ENCODE measurements around the gene NGB. TPM values are rescaled to one million over a fixed set of nuclear protein-coding genes. Genes with fewer than 3 reads are reported as not detected.
"Not testable (repeated sequence)": the region's sequence is repeated elsewhere in the genome, so short reads cannot be mapped to it uniquely, and the experiment has no call there.

The NGB gene
- total RNA-seq, 1 donor from 2014 or later = not detected

DNA sequence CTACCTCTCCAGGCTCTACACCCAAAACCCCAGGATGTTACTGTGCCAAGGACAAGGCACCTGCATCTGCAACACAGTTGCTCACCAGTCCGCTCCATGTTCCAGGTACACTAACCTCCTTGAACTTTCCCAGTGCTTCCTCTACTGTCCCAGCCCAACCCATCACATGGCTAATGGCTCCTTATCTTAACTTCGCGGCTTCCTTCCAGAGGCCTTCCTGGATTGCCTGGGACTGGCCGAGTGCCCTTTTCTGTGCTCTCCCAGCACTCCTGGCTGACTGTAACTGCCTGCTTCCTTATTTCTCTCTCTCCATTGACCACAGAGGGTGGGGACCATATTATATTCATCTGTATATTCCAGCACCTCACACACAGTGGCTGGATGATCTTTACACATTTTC lies 28.8 kb upstream of the NGB start:
- intact Hi-C loops (cut with micrococcal nuclease) = loop anchor here (5.0 kb wide), 1 partner anchor 158 kb away; the partner anchor contains the start of genes AHSA1 and VIPAS39

DNA sequence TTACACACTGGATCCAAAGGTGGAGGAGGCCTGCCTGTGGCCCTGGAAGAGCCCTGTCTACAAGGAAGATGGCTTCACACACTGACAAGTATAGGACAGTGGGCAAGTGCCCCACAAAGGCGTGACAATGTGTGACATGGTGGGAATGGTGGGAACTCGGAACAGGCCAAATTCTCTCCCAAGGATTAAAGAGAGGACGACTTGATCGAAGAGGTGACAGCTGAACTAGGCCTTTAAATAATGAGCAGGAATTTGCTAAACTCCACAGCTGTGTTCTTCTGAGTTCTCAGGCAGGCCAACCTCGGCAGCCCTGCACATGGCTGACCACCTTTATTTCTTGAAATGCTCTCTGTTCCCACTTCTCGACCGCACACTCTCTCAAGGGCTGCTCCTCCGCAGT lies 25.9 kb upstream of the NGB start:
- intact Hi-C loops (cut with micrococcal nuclease) = no loop called here

DNA sequence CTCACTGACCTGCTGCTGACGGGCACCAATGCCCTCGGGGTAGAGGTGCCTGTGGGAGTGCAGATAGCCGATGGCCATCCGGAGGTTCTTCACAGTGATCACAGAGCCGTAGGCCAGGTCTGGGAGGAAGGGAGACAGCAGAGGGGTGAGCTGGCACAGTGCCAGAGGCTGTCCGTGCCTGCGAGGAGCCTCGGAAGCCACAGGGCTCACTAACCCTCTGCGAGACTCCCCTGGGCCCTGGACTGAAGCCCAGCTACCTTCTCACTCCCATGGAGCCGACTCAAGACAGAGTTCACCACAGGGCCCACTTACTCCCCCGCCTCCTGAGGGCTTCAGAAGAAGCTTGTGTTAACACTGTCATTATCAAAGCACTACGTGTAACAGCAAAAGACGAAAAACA lies 25.1 kb upstream of the NGB start:
- intact Hi-C loops (cut with micrococcal nuclease) = no loop called here

DNA sequence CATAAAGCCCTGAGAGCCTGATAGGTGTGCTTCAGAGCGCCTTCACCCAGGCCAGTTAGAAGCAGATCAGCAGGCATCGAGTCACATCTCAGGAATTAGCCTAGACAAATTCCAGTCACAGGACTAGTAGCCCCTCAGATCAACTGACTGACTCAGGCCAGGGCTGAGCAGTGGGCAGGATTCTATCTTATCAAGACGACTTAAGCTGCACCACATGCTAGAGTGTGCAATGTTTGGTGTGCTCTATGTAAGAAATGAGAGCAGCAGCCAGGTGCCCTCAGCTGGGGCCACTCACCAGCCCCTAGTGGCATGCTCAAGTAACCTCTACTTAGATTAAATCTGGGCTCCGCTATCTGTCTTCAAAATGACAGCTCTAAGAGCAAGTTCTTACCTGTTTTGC lies 19.7 kb upstream of the NGB start:
- intact Hi-C loops (cut with micrococcal nuclease) = no loop called here

DNA sequence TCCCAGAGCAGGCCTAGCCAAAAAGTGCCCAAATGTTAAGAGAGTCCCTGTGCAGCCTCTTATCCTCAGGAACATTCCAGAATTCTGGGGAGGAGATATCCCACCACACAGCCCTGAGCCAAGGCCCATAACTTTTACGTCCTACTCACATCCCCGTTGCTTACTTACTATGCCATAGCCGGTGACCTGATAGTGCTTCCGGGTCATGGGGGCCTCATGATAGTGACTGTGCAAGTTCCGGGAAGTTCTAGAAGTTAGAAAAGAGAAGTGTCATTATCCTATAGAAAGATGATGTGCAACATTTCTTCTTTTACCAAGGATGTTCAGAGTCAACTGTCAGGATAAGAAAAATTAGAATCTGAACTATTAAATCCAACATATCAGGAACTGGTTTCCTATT lies 15.6 kb upstream of the NGB start:
- intact Hi-C loops (cut with micrococcal nuclease) = no loop called here

DNA sequence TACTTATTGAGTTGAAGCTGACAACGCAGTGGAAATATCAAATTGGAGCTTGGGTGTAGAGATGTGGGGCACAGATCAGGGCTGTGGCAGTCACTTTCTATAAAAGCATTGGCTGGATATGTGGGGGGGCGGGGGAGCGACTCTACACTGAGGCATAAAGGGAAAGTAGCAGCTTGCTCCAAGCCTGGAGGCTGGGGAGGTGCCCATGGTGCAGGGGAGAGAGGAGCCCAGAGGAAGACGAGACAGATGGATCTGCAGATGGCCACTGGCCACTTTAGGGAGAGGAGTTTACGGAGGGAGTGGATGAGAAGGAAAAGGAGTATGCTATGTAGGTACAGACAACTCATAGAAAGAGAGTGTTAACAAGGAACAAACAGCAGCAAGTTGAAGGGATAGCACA lies 13.5 kb upstream of the NGB start:
- intact Hi-C loops (cut with micrococcal nuclease) = no loop called here

DNA sequence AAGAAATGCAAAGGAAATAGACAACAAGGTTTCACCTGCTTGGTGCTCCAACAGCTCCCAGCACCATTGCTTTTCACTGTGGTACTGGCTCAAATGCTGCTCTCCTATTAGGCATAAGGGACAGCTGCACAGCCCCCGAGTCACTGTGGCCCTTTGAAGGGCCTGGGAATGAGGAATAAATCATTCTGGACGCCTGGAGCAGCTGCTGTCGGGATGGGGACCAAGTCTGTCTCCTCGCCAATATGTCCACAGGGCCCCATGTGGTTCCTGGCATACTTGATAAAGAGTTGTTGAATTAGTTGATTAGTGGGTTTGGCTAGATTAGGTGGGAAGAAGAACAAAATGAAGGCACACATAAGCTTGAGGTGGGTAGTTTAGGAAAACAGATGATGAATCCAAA lies 13.1 kb upstream of the NGB start:
- intact Hi-C loops (cut with micrococcal nuclease) = no loop called here

DNA sequence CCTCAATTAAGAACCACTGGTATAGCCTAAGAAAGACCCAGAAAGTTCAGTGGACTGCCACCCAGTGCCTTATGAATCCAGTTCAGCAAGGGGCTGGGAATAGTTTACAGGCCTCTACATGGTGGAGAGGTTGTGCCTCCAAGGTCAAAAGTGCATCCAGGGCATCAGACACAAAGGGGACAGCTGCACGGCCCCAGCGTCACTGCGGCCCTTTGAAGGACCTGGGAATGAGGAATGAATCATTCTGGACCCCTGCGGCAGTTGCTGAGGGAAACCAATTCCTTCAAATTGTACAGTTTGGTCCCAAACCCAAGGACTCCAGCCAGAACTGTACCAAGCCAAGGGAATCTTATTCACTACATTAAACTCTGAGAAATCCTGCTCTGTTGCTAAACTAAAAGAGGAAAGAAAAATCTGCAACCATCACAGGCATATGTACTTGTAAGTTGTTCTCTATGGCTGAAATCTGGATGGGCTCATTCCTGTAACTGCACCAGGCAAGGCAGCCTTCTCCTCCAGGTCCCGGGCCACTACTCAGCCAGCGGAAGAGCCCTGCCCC lies 10.9 kb upstream of the NGB start:
- intact Hi-C loops (cut with micrococcal nuclease) = no loop called here

DNA sequence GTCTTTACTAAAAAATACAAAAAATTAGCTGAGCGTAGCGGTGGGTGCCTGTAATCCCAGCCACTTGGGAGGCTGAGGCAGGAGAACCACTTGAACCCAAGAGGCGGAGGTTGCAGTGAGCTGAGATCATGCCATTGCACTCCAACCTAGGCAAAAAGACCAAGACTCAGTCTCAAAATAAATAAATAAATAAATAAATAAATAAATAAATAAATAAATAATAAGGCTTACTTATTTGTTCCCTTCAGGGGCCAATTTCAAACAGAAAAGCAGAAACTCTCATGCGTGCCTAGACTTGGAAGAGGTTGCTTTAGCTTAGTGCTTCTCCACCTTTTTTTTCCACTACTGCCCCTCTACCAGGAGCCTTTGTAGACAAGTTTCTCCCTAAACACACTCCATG lies 9.9 kb upstream of the NGB start:
- intact Hi-C loops (cut with micrococcal nuclease) = not testable (repeated sequence)

DNA sequence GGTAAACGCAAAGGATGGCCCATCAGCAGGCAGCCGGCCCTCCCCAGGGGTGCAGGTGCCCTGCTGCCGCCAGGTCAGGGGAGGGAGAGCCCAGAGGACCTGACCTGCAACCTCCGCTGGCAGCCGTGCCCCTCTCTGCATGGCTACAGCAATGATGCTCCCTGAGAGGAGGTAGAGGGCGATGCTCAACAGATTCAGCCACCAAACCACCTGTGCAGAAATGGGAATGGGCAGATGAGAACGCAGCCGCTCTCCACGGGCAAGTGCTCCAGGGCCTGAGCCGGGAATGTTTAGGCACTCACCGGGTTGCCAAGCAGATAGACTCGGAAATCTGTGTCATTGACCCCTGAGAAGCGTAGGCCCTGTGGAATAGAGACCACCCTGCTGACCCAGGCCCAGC lies 8.7 kb upstream of the NGB start:
- intact Hi-C loops (cut with micrococcal nuclease) = no loop called here

DNA sequence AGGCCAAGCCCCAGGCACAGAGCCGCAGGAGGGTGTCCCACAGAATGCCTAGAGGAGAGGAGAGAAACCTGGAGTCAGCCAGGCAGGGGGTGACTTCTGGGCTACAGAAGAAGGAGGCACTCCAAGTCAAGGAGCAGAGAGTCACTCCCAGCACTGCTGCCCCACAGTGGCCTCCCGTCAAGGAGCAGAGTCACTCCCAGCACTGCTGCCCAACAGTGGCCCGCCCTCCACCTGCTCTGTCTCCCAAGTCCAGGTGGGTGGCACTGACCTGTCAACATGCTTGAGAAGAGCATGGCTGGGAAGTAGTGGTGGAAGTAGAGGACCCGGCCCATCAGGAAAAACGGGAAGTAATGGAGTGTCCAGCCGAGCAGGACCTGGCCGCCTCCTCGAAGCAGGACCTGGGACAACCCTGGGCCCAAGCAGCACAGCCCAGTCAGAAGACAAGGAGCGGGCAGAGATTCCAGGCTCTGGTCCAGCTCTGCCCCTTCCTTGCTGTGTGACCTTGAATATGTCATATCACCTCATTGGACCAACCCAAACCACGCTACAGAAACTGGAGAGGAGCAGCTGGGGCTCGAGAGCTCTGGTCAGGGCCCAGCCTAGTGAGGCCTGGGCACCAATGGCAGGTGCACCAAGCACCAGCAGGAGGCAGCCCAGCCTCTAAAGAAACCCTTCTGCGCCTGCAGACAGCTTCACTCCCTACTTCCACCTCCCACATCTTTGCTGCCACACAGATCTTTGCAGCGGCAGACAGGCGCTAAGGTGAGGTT lies 7.6 kb upstream of the NGB start:
- intact Hi-C loops (cut with micrococcal nuclease) = no loop called here

DNA sequence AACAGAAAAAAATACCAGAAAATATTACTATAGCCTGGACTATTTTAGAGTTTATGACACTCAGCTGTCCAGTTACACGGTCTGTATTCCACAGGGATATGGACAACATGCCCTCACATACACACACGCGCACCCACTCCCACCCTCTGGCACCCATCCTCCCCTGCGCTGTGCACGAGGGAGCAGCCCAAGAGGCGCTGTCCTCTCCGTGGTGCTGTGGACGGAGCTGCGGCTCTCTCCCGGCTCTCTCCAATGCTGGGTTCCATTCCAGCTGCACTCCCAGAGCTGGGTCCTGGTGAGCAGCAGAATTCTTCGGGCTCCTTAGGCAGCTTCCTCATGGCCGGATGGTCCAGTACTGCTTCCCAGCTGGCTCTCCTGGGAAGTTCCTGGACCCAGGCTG lies 6.0 kb upstream of the NGB start:
- intact Hi-C loops (cut with micrococcal nuclease) = no loop called here

DNA sequence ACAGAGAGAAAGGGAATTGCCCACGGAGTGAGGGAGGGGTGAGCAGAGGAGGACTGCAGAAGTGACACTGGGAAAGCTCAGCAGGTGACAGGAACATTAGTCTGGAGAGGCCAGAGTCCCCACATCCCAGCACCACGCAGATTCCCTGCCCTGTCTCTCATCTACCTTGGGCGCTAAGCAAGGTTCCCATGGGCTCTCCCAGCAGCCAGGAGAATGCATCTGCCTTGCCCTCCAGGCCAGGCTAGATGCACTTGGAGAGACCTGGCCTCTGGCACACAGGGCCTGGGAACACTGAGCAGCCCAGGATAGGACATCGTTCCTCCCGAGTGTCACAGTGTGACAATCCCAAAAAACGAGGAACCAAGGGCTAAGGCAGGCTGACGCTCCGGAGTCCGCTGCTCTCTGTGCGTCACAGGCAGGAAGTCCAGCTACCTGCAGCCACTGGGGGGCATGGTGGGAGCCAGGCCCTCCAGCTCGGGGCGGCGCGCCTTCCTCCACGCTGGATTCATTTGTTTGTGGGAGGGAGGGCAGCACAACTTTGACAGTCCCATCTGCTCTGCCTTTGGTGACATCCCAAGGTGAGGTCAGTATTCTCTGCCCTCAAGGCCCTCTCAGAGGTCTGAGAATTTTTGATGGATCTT lies 5.4 kb upstream of the NGB start:
- intact Hi-C loops (cut with micrococcal nuclease) = no loop called here

DNA sequence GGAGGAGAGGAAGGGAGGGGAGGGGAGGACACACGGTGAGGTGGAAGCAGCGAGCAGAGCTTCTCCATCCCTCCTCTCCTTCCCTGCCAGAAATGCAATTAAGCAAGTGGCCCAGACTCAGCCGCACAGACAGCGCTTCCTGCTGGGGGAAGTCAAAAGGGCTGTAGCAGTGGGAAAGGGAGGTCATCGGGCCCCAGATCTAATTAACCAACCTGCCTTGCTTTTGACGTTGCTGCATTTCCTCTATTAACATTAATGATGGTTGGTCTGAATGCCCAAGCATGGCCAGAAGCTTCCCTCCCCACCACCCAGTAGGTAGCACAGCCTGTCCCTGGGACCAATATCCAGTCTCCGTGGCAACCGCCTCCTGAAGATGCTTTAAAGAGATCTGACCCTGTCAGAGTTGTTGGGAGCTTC lies 4.6 kb upstream of the NGB start:
- intact Hi-C loops (cut with micrococcal nuclease) = no loop called here

DNA sequence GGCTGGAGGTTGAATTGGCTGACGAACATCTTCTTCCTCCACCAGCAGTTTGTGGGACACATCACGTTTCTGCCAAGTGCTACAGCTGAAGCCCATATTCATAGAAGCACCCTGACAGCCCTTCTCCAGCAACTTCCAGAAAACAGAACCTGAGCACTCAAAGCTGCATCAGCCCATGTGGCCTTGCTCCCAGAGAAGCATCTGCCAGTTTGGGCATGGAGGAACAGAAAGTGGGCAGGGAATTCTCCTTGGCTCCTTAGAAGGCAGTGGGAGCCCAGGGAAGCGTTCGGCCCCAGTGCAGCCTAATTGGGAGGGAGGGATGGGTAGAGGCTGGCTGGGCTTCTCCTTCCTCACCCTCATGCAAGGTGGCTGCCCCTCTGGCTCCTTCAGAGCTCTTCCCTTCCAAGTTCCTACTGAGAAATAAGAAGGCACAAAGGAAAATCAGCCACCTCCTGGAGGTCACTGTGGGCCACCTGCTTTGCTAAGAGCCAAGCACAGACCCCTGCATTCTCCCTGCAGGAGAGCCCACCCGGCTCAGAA lies 4.1 kb upstream of the NGB start:
- intact Hi-C loops (cut with micrococcal nuclease) = no loop called here

DNA sequence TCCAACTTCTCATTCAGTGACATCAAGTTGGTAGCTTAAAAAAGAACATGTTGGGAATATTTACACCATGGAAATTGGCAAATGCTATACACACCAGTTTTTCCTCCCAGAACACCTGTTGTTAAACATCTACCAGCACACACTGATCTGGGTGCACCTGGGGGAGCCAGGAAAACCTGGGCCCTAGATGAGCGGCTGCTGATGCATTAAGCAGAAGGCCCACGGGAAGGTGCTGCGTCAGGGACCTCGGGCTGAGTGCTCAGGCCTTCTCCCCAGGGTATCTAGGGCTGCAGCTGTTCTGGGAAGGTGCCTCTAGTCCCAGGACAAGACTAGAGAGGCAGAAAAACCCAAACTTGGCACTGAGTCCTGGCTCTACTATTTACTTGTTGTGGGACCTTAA lies 2.8 kb upstream of the NGB start:
- intact Hi-C loops (cut with micrococcal nuclease) = no loop called here

DNA sequence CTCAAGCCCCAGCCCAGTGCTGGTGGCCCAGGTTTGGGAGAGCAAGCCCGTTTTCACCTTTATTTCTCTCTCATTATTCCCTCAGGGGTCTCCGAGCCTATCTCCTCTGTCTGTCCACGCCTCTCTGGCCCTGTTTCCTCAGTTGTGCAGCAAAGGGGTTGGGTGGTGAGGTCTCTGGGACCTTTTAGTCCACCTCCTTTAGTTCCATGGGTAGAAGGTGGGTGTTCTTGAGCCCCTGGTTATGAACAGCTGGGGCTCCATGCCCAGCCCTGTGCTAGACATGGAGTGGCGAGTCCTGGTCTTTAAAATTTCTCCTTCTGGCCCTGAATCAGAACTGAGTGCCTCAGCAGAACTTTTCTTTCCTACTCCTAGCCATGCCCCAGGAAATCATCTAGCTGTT lies 1.3 kb upstream of the NGB start:
- intact Hi-C loops (cut with micrococcal nuclease) = no loop called here

DNA sequence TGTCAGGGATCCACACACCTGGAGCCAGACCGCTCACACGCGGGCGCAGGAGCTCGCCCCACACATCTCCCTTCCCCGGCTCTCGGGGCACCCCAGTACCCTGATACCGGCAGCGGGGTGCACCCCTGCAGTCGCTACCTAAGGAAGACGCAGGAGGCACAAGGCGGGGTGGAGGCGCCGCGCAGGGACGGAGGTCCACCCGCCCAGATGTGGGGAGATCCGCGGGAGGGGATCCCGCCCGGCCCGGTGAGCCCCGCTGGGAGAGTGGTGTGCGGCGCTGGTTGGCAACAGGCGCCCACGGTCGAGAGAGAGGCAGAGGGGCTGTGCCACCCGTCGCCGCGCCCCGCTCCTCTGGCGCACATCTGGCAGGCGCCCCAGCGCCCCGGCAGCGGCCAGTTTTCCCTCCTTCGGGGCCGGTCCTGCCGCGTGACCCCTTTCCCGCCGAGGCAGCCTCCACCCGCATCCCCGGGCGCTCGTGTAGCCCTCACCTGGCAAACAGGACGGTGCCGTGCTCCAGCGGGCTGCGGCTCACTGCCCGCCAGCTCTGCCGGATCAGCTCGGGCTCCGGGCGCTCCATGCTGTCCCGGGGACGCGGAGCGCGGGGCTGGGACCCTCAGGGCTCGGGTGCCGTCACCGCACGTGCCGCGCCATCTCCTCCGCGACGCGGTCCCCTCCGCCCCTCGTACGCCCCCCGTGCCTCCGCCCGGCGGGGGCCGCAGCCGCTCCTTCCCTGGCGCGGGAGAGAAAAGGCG lies 469 bp downstream of the NGB start:
- intact Hi-C loops (cut with micrococcal nuclease) = no loop called here

DNA sequence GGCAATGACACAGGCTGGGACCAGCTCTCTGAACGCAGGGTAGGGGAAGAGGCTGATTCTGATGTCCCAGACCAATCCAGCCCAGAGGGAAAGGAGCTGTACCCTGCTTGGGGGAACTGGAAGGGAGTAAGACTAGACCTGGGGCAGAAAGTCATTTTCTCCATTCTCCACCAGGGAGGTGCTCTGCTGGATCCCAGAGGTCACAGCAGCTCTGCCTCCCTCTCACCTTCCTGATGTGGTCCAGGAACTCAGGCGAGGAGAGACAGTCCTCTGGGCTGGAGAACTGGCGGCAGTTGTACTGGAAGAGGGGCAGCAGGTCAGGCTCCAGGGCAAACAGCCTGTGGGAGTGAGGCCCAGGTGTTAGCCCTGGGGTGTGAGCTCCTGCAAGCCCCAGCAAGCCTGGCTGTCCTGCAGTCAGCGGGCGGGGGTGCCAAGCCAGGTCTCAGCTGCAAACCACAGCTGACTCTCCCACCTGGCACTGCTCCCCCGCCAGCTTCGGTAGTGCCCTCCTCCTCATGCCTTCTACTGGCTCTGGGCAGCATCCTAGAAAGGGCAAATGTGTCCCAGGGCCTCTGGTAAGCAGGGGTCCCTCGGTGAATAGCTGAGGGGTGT lies 1.9 kb downstream of the NGB start:
- intact Hi-C loops (cut with micrococcal nuclease) = no loop called here

DNA sequence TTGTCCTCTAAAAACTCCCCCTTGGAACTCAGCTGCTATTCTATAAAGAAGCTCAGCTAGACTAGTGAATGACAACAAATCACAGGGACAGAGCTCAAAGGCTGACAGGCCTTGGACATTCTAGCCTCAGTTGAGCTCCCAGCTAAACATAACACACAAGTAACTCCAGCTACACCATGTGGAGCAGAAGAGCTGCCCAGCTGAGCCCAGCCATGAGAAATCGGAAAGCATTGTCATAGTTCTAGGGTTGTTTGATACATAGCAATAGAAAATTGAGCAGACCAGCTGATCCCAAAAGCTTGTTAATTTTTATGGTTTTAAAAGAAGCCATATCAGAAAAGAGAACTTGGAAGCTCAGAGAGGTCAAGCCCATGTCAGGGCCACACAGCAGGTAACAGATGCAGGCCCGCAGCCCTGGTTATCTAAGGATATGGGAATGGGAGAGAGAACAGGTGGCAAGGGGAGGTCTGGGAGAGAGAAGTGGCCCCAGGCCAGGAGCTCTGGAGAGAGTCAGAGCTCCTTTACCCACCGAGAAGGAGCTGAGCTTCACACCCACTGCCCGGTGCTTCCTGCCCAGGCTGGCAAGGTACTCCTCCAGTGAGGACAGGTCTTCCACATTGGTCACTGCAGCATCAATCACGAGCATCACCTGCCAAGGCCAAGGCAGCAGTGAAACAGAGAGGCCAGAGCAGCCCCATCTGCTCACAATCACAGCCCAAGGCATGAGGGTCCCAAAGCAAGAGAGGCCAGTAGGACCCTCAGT lies 2.9 kb downstream of the NGB start:
- intact Hi-C loops (cut with micrococcal nuclease) = no loop called here

DNA sequence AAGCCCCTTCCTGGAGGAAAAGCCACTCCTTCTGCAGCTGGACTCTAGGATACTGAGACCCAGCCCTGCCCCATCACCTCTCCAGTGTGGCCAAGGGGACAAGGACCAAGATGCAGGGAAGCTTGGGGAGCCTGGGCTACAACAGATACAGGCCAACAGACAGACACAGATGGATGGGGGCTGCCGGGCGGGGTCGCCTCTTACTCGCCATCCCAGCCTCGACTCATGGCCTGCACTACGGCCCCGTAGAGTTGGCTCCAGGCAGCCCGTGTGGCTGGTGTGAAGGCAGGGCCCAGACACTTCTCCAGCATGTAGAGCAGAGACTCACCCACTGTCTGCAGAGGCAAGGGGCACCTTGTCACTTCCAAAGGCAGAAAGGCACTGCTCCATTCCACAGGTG lies 4.7 kb downstream of the NGB start:
- intact Hi-C loops (cut with micrococcal nuclease) = no loop called here

Data from T-helper 2 cell treated with Interferon-gamma antibody and Interleukin-4, amounts not matched to agents 100 ng/mL and 5 ng/mL, for 36 hours (primary cell).